ENCODE results near the gene BRIX1.
"Not testable (repeated sequence)": the region's sequence is repeated elsewhere in the genome, so short reads cannot be mapped to it uniquely, and the experiment has no call there.

Gene BRIX1

GRCh38 chr5:34914671-34915138 lies 806 bp upstream of the BRIX1 start:
- DNase-seq (ENCODE audit: low spot score) = no peak

DNA sequence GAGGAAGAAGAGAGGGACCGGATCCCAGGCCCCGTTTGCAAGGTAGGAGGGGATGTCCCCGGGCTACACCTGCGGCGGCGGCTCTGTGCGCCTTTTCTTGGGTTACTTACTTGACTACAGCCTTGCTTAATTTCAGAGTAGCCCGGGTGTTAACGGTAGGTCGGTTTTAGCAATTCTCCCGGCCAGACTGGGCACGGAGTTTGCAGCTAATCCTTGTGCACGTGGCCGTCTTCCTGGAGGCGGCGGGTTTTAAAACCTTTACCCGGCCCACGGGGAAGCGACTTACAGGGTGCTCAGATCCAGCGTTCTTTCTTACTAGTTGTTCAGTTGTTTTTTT lies 313 bp downstream of the BRIX1 start:
- DNase-seq (ENCODE audit: low spot score) = no peak

- no peak for DNase-seq (ENCODE audit: low spot score)
Measured at GRCh38 chr5:34916518-34916917, 1.0 kb downstream of the BRIX1 start.

DNA sequence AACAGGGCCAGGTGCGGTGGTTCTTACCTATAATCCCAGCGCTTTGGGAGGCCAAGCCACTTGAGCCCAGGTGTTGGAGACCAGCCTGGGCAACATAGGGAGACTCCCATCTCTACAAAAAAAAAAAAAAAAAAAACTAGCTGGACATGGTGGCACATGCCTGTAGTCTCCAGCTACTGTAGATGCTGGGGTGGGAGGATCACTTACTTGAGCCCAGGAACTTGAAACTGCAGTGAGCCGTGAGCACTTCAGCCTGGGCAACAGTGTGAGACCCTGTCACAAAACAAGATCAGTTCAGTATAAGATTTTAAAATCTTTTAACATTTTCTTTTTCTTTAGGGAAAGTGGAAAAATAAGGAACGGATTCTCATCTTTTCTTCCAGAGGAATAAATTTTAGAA lies 2.5 kb downstream of the BRIX1 start:
- no peak for DNase-seq (ENCODE audit: low spot score)

DNA sequence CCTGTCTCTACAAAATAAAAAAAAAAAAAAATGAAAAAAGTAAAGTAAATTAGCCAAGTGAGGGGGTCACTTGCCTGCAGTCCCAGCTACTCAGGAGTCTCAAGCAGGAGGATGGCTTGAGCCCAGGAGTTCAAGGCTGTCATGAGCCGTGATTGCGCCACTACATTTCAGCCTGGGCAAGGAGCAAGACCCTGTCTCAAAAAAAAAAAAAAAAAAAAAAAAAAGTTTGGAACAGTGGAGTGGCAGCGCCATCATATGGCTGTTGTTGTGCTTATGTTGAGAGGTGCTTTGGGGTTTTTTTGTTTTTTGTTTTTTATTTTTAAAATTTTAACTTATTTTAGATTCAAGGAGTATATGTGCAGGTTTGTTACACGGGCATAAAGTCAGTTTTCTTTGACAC lies 3.6 kb downstream of the BRIX1 start:
- DNase-seq (ENCODE audit: low spot score) = no peak

DNA sequence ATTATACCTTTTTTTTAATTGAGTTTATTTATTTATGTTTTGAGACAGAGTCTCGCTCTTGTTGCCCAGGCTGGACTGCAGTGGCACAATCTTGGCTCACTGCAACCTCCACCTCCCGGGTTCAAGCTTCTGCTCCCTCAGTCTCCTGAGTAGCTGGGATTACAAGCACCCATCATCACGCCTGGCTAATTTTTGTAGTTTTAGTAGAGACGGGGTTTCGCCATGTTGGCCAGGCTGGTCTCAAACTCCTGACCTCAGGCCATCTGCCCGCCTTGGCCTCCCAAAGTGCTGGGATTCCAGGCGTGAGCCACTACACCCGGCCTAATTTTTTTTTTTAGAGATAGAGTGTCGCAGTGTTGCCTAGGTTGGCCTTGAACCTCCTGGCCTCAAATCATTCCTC lies 7.7 kb downstream of the BRIX1 start:
- DNase-seq (ENCODE audit: low spot score) = not testable (repeated sequence)

DNA sequence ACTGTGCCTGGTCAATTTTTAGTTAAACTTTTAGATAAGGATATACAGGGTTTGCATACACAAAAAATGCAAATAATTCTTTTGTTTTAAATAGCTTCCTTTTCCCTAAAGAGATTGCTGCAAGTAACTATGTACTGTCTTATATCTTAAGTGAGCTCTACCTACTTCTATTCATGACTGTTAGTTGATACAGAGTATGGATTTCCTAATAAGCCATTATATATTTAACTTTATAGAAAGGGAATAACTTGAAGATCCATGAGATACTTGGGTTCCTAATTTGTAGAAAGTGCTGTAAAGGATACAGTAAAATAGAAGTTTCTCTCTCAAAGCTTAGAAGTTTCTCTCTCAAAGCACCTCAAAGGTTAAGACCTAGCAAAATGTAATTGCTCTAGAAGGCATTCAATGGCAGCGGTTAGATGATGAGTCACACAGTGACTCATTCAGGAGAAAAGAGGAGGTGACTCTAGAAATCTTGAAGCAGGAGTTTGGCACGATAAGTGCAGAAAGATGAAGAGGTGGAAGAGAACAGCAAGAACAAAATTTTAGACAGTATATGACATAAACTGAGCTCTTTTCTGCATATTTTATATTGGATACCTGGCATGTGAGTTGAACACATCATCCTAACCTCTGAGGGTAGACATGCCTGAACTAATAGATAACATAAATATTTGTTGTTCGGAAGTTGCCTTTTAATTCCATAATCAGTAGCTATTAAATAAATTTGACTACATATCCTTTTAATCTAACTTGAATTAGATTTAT lies 8.4 kb downstream of the BRIX1 start:
- peak; percentile 32 for DNase-seq (ENCODE audit: low spot score)

- no peak for DNase-seq (ENCODE audit: low spot score)
Measured at GRCh38 chr5:34924462-34924765, 8.9 kb downstream of the BRIX1 start.

DNA sequence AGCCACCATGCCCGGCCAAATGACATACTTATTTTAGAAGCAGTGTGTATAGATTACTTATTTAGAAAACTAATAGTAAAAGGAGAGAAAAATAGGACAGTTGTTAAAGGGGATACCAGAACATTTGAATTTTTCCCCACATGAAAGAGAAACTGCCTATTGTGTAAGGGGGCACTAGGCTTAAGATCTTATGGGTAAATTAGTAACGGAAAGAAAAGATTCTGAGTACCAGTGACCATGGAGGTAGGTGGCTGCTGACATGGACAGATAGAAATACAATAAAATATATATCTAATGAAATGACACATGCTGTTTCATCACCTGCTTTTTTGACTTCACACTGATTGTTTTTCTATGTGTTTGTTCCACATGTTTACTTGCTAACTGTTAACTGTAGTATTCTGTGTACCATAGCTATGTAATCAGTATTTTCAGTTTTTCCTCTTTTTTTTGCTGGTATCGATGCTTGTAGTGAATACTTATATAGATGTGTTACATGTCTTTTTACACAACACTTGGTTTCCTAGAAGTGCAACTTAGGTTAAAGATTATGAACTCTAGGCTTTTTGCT lies 10.9 kb downstream of the BRIX1 start:
- DNase-seq (ENCODE audit: low spot score) = no peak

DNA sequence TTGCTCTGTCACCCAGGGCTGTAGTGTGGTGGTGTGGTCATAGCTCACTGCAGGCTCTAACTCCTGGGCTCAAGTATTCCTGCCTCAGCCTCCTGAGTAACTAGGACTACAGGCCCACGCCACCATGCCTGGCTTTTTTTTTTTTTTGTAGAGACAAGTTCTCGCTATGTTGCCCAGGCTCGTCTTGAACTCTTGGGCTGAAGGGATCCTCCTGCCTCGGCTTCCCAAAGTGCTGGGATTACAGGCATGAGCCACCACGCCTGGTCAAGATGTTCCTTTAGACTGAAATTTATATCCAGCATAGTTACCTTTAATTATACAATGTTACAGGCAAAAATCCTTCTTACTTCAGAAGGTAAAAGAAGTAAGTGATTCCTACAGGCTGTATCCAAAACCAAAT lies 12.3 kb downstream of the BRIX1 start:
- no peak for DNase-seq (ENCODE audit: low spot score)

- DNase-seq (ENCODE audit: low spot score) = no peak
Measured at GRCh38 chr5:34928267-34928666, 12.8 kb downstream of the BRIX1 start.

DNA sequence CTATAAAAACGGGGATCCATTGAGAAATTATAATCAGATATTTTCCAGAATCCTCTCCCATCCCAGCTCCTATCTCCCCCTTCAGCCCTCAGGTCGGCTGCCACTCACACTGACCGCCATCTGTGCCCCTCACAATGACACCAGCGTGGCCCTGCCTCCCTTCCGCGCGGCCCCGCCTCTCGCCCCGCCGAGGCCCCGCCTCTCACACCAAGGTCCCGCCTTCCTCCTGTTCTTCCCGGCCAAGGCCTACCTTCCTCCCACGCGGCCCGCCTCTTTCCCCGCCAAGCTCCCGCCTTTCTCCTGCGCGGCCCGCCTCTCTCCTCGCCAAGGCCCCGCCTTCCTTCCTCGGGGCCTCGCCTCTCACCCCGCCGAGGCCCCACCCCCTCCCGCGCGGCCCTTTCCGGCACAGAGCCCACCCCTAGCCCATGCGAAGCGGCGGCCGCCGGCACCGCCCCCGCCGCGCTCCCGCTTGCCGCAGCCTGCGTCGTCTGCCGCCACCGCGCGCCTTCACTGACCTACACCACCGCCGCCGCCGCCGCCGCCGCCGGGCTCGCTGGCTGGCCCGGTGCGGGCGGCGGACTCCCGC lies 13.7 kb downstream of the BRIX1 start, which contains the start of gene DNAJC21:
Gene DNAJC21 (plus strand): TSS at position 426 of the 586 bp plus-strand sequence. CDS start 261 bp downstream, outside the sequence.
- DNase-seq (ENCODE audit: low spot score) = peak; percentile 98

GRCh38 chr5:34929720-34930461 lies 14.4 kb downstream of the BRIX1 start:
- peak; percentile 78 for DNase-seq (ENCODE audit: low spot score)

GRCh38 chr5:34930462-34930844 lies 14.9 kb downstream of the BRIX1 start:
- DNase-seq (ENCODE audit: low spot score) = no peak

- DNase-seq (ENCODE audit: low spot score) = no peak
Measured at GRCh38 chr5:34930870-34931269, 15.4 kb downstream of the BRIX1 start.

GRCh38 chr5:34932947-34933346 lies 17.4 kb downstream of the BRIX1 start:
- DNase-seq (ENCODE audit: low spot score) = no peak

DNA sequence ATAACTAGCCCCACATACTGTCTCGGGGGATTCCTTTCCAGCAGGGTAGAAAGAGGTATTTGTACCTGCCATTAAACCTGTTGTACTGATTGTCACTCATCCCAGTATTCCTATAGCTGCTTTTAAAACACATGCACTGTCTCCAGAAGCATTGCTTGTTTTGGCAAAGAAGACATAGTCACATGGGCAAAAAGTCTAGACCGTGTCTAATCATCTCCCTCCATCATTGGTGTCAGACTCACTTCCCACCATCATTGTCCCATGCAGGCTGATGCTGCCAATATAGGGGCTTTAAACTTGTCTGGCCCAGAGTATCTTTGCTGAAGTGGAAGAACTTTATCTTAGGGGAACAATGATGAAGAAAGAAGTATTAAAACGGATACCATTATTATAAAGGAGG lies 26.4 kb downstream of the BRIX1 start:
- no peak for DNase-seq (ENCODE audit: low spot score)

GRCh38 chr5:34944044-34944443 lies 28.5 kb downstream of the BRIX1 start:
- DNase-seq (ENCODE audit: low spot score) = no peak

DNA sequence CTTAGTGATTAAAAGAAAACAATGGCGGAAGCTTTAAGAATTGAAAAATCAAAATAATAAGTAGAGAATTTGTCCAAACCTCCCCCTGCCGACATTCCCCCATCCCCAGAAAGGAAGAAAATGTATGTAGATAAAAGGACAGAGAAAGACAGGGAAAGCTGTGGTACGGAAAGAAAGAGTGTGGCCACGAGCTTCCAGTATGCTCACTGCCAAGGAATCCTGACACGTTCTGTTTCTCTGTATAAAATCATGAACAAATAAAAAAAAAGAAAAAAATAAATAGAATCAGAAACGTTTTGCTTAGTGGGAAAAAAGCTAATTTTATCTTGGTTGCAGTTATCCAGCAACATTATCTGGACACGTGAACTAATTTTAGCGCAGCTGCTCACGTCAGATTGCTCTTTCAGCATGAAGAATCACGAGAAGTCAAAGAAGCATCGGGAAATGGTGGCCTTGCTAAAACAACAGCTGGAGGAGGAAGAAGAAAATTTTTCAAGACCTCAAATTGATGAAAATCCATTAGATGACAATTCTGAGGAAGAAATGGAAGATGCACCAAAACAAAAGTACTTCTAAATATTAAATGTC lies 29.0 kb downstream of the BRIX1 start:
- DNase-seq (ENCODE audit: low spot score) = no peak

DNA sequence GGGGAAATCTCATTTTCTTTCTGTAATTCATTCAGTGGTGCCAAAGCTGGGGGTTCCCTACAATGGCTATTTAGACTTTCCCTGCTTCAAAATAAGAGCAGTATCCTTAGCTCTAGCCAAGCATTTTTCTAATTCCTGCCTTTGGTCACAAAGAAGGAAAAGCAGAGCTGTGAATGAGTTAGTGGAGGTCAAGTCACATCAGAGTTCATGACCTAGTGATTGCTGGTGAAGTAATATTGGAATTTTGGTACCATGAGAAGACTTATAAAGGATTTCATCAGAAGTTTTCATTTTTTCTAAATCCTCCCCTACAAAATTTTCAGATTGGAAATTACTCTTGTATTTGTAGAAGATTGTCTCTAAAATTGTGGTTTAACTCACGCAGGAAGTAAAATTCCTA lies 41.8 kb downstream of the BRIX1 start:
- DNase-seq (ENCODE audit: low spot score) = no peak

DNA sequence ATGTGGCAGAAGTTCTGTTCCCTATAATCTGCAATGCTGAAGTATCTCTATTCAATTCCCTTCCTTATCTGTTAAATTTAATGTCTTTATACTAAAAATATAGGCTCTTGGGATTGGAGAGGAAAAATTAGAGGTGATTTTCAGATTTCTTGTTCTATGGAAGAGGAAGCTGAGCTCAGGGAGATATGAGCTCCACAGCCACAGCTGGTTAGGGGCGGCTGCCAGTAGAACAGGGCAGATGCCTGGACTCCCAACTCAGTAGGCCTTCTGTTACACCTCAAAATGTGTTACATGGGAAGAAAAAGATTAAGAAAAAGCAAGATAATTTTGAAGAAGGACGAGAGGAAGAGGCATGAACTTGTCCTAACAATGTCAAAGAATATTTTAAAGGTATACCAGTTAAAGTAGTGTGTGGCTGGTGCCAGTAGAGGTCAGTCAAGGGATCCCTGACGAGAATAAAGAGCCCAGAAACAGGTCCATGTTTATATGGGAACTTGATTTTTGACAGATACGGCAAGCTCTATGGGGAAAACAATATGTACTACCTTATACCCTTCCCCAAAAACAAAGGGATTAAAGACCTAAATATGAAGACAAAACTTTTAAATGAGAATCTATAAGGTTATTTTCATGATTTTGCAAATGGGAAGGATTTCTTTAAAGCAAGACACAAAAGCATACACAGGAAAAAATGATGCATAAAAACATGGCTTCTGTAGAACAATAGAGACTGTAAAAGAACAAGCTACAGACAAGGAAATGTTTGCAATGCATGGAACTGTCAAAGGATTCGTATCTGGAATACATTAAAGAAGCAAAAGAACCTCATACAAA lies 42.6 kb downstream of the BRIX1 start:
- DNase-seq (ENCODE audit: low spot score) = no peak

DNA sequence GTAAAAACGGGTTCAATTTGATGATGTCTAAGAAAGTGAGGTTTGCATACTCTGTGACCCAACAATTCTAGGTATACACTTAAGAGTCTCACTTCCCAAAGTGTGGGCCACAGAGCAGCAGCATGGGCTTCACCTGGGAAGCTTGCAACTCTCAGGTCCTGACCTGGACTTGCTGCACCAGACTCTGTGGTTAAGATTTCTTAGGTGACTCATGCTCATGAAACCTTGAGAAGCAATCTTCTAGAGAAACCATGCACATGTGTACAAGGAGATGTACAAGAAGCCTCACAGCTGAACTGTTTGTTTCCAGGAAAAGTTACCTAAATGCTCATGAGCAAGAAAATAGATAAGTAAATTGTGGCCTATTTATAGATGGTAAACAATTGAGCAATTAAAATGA lies 43.8 kb downstream of the BRIX1 start:
- no peak for DNase-seq (ENCODE audit: low spot score)
